ENCODE data around the gene MAN1A1.

- TF ChIP-seq CTCF (IDR thresholded peaks at IDR 0.05) = no peak
- TF ChIP-seq POLR2A (IDR thresholded peaks at IDR 0.05) = no peak
Measured at GRCh38 chr6:119289651-119290050, 59.9 kb downstream of the MAN1A1 start.

Measured in right lobe of liver (tissue), 4 donors.